ENCODE measurements around the gene GRIFIN. TPM values are rescaled to one million over a fixed set of nuclear protein-coding genes. Genes with fewer than 3 reads are reported as not detected.

GRIFIN gene
- total RNA-seq, 1 donor from 2014 or later = not detected

GRCh38 chr7:2496375-2496774, 20.2 kb upstream of the GRIFIN start:
- Mint-ChIP-seq H3K27me3 (ENCODE audit: low read depth) (no peaks in the 10 kb centered on the region), H3K27ac (ENCODE audit: unreplicated experiment) (no peak overlapping the region), H3K9me3 (ENCODE audit: low read depth) (peaks cover 6% of the 10 kb centered on the region), H3K4me1 (ENCODE audit: low read depth) (peaks cover 15% of the 10 kb centered on the region), H3K4me3 (ENCODE audit: unreplicated experiment) (no peak overlapping the region), H3K36me3 (ENCODE audit: low read depth) (no peaks in the 10 kb centered on the region)
- no peak for DNase-seq (ENCODE audit: low spot score)
- no peak for TF ChIP-seq CTCF (IDR thresholded peaks at IDR 0.05)

- Mint-ChIP-seq H3K9me3 (ENCODE audit: low read depth) (peaks cover 7% of the 10 kb centered on the region), H3K4me1 (ENCODE audit: low read depth) (peaks cover 15% of the 10 kb centered on the region), H3K4me3 (ENCODE audit: unreplicated experiment) (no peak overlapping the region), H3K27me3 (ENCODE audit: low read depth) (no peaks in the 10 kb centered on the region), H3K36me3 (ENCODE audit: low read depth) (no peaks in the 10 kb centered on the region), H3K27ac (ENCODE audit: unreplicated experiment) (no peak overlapping the region)
- no peak for DNase-seq (ENCODE audit: low spot score)
- no peak for TF ChIP-seq CTCF (IDR thresholded peaks at IDR 0.05)
Observed at GRCh38 chr7:2495418-2496299, 19.5 kb upstream of the GRIFIN start.

- peaks cover 7% of the 10 kb centered on the region for H3K9me3 Mint-ChIP-seq (ENCODE audit: low read depth)
- DNase-seq (ENCODE audit: low spot score) = no peak
- H3K27ac Mint-ChIP-seq (ENCODE audit: unreplicated experiment) = no peak overlapping the region
- H3K36me3 Mint-ChIP-seq (ENCODE audit: low read depth) = no peaks in the 10 kb centered on the region
- no peak for TF ChIP-seq CTCF (IDR thresholded peaks at IDR 0.05)
- H3K4me3 Mint-ChIP-seq (ENCODE audit: unreplicated experiment) = no peak overlapping the region
- H3K27me3 Mint-ChIP-seq (ENCODE audit: low read depth) = no peaks in the 10 kb centered on the region
- H3K4me1 Mint-ChIP-seq (ENCODE audit: low read depth) = peaks cover 18% of the 10 kb centered on the region
Observed at GRCh38 chr7:2494191-2495130, 18.3 kb upstream of the GRIFIN start.

GRCh38 chr7:2493205-2494164, 17.3 kb upstream of the GRIFIN start:
- peaks cover 24% of the 10 kb centered on the region for H3K4me1 Mint-ChIP-seq (ENCODE audit: low read depth)
- DNase-seq (ENCODE audit: low spot score) = no peak
- no peaks in the 10 kb centered on the region for H3K27me3 Mint-ChIP-seq (ENCODE audit: low read depth)
- no peak for TF ChIP-seq CTCF (IDR thresholded peaks at IDR 0.05)
- H3K4me3 Mint-ChIP-seq (ENCODE audit: unreplicated experiment) = no peak overlapping the region
- H3K27ac Mint-ChIP-seq (ENCODE audit: unreplicated experiment) = no peak overlapping the region
- H3K36me3 Mint-ChIP-seq (ENCODE audit: low read depth) = no peaks in the 10 kb centered on the region
- H3K9me3 Mint-ChIP-seq (ENCODE audit: low read depth) = peaks cover 7% of the 10 kb centered on the region
